ENCODE measurements around the gene LPIN1. TPM values are rescaled to one million over a fixed set of nuclear protein-coding genes. Genes with fewer than 3 reads are reported as not detected.

Gene LPIN1
- total RNA-seq, 1 experiment from 2014 or later = 43.1 TPM

DNA sequence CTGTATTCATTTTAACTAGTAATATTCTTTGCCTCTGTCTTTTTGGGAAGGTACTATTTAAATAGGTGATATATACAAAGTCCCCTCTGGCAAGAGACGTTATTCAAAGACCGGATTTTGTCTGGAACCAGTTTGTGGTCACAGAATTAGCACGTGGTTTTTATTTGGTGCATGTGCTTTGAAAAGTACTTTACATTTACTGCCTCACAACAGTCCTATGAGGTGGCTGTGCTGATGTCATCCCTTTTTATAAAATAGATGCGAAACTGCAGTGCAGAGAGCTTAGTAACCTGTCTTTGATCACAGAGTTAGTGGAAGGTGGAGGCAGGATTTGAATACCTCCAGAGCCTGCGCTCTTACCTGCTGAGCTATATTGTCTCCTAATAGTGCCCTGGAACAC, 4.0 kb downstream of the LPIN1 start:
- H4K20me1 ChIP-seq (ENCODE audit: insufficient read depth) = peaks cover 29% of the 10 kb centered on the region
- intact Hi-C loops (cut with micrococcal nuclease; ENCODE audit: unreplicated experiment) = no loop called here
- POLR2A ChIA-PET (ENCODE audit: unreplicated experiment) = interaction anchor here (0.5 to 0.6 kb wide), 2 partner anchors 521 to 1389 kb away, joined by 3 to 5 read pairs; no protein-coding TSS in a partner anchor
- H3K9me3 ChIP-seq (ENCODE audit: insufficient read depth, low read depth) = no peaks in the 10 kb centered on the region
- peaks cover 76% of the 10 kb centered on the region for H3K79me2 ChIP-seq (ENCODE audit: low read depth)
- H3K27me3 ChIP-seq (ENCODE audit: insufficient read depth, low read depth) = no peaks in the 10 kb centered on the region
- no peaks in the 10 kb centered on the region for H3K9me2 ChIP-seq (ENCODE audit: insufficient read depth)
- CTCF ChIA-PET = interaction anchor here (1.5 kb wide), 1 partner anchor 12 kb away, joined by 7 read pairs; no protein-coding TSS in a partner anchor
- no peaks in the 10 kb centered on the region for H3K36me3 ChIP-seq (ENCODE audit: low read depth)
- peaks cover 46% of the 10 kb centered on the region for H3F3A ChIP-seq (ENCODE audit: insufficient read depth, low read depth)
- BruUV-seq (replicated peaks) = no TSS peak
- peak overlapping the region; percentile 25 for H3K4me2 ChIP-seq
- no peak for TF ChIP-seq EZH2 (IDR thresholded peaks at IDR 0.05; ENCODE audit: low read depth)
- TF ChIP-seq, protein P1, sequence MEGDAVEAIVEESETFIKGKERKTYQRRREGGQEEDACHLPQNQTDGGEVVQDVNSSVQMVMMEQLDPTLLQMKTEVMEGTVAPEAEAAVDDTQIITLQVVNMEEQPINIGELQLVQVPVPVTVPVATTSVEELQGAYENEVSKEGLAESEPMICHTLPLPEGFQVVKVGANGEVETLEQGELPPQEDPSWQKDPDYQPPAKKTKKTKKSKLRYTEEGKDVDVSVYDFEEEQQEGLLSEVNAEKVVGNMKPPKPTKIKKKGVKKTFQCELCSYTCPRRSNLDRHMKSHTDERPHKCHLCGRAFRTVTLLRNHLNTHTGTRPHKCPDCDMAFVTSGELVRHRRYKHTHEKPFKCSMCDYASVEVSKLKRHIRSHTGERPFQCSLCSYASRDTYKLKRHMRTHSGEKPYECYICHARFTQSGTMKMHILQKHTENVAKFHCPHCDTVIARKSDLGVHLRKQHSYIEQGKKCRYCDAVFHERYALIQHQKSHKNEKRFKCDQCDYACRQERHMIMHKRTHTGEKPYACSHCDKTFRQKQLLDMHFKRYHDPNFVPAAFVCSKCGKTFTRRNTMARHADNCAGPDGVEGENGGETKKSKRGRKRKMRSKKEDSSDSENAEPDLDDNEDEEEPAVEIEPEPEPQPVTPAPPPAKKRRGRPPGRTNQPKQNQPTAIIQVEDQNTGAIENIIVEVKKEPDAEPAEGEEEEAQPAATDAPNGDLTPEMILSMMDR (conservative IDR thresholded peaks at IDR 0.05) = no peak
- peaks cover 89% of the 10 kb centered on the region for H3K4me1 ChIP-seq (replicated peaks; ENCODE audit: insufficient read depth)
- 0 out of 2 replicates have a peak overlapping the region, but pooled peaks have one; percentile 23 for H3K27ac ChIP-seq
- H3K4me3 ChIP-seq = no peak overlapping the region
- H2AFZ ChIP-seq = no peak overlapping the region
- peak in 1 of 2 experiments; percentile 7 for DNase-seq

- Histone ChIP-seq H3K36me3 (ENCODE audit: low read depth) (no peaks in the 10 kb centered on the region), H3K79me2 (ENCODE audit: low read depth) (peaks cover 81% of the 10 kb centered on the region), H3K4me3 (no peak overlapping the region), H3K4me1 (replicated peaks; ENCODE audit: insufficient read depth) (peaks cover 84% of the 10 kb centered on the region), H3K9me3 (ENCODE audit: insufficient read depth, low read depth) (no peaks in the 10 kb centered on the region), H3K27ac (0 out of 2 replicates have a peak overlapping the region, but pooled peaks have one; percentile 23), H4K20me1 (ENCODE audit: insufficient read depth) (peaks cover 29% of the 10 kb centered on the region), H2AFZ (no peak overlapping the region), H3K27me3 (ENCODE audit: insufficient read depth, low read depth) (no peaks in the 10 kb centered on the region), H3K4me2 (peak overlapping the region; percentile 25), H3K9me2 (ENCODE audit: insufficient read depth) (no peaks in the 10 kb centered on the region), H3F3A (ENCODE audit: insufficient read depth, low read depth) (peaks cover 46% of the 10 kb centered on the region)
- intact Hi-C loops (cut with micrococcal nuclease; ENCODE audit: unreplicated experiment) = no loop called here
- POLR2A ChIA-PET (ENCODE audit: unreplicated experiment) = interaction anchor here (0.6 kb wide), 1 partner anchor 521 kb away, joined by 3 read pairs; no protein-coding TSS in a partner anchor
- no peak for TF ChIP-seq EZH2 (IDR thresholded peaks at IDR 0.05; ENCODE audit: low read depth)
- TF ChIP-seq, protein P1 (conservative IDR thresholded peaks at IDR 0.05) = no peak
- no TSS peak for BruUV-seq (replicated peaks)
- CTCF ChIA-PET = interaction anchor here (1.5 kb wide), 1 partner anchor 12 kb away, joined by 7 read pairs; no protein-coding TSS in a partner anchor
- peak; percentile 55 to 79 for DNase-seq
Observed at GRCh38 chr2:11750917-11751316, 4.5 kb downstream of the LPIN1 start.

- Histone ChIP-seq H3K4me3 (no peak overlapping the region), H3K27me3 (ENCODE audit: insufficient read depth, low read depth) (no peaks in the 10 kb centered on the region), H2AFZ (no peak overlapping the region), H3K4me1 (replicated peaks; ENCODE audit: insufficient read depth) (peaks cover 73% of the 10 kb centered on the region), H3K9me3 (ENCODE audit: insufficient read depth, low read depth) (no peaks in the 10 kb centered on the region), H3K9me2 (ENCODE audit: insufficient read depth) (no peaks in the 10 kb centered on the region), H3F3A (ENCODE audit: insufficient read depth, low read depth) (peaks cover 47% of the 10 kb centered on the region), H3K36me3 (ENCODE audit: low read depth) (peaks cover 11% of the 10 kb centered on the region; the same call in 1 of the 2 replicates), H3K79me2 (ENCODE audit: low read depth) (peaks cover 88% of the 10 kb centered on the region), H3K27ac (peak overlapping the region; percentile 91), H3K4me2 (peak overlapping the region; percentile 75), H4K20me1 (ENCODE audit: insufficient read depth) (peaks cover 33% of the 10 kb centered on the region)
- TF ChIP-seq, protein P1 (conservative IDR thresholded peaks at IDR 0.05) = no peak
- TF ChIP-seq EZH2 (IDR thresholded peaks at IDR 0.05; ENCODE audit: low read depth) = no peak
- TSS peak; percentile 89 for BruUV-seq (replicated peaks)
- intact Hi-C loops (cut with micrococcal nuclease; ENCODE audit: unreplicated experiment) = loop anchor here (1.0 kb wide), 1 partner anchor 9 kb away; no protein-coding TSS in a partner anchor
- POLR2A ChIA-PET (ENCODE audit: unreplicated experiment) = interaction anchor here (1.2 kb wide), 1 partner anchor 56 kb away, joined by 7 read pairs; no protein-coding TSS in a partner anchor
- CTCF ChIA-PET = interaction anchor here (1.2 to 2.0 kb wide), 2 partner anchors 9 to 65 kb away, joined by 4 to 10 read pairs; no protein-coding TSS in a partner anchor
- DNase-seq = no peak
Observed at GRCh38 chr2:11752906-11753305, 6.5 kb downstream of the LPIN1 start.

Measured in PC-9 (cell line).